Natural killer cell (primary cell): ENCODE data around the gene OR9A2. TPM values are rescaled to one million over a fixed set of nuclear protein-coding genes. Genes with fewer than 3 reads are reported as not detected.

Source experiments
- ATAC-seq, 3 donors: fragments of 150-1000 bp in 2 of 3; fragments of 200-7000 bp in 1 of 3; cut with Tn5 transposase; 1 replicate in 1 of 3; 2 replicates in 2 of 3; pipeline ENCODE4 v1.10.0; 2021; ENCODE audit warnings: mild to moderate bottlenecking in 2 of 3, moderate library complexity in 2 of 3
- DNase-seq, 2 donors: peaks; one replicate each; pipeline versions ENCODE4 v3.0.0 to v3.0.0-alpha.2; 2013 to 2021; ENCODE audit warnings: mixed read lengths in 1 of 2
- H3K27ac ChIP-seq: one replicate; pipeline ENCODE4 v1.5.1; 2013; ENCODE audit warnings: mild to moderate bottlenecking, low read length
- H3K27me3 ChIP-seq: one replicate; pipeline ENCODE4 v1.6.1; 2013; ENCODE audit warnings: low read length; ENCODE audit not compliant: control insufficient read depth, insufficient read depth
- H3K36me3 ChIP-seq: one replicate; pipeline ENCODE4 v1.6.1; 2013; ENCODE audit warnings: low read length; ENCODE audit not compliant: control insufficient read depth, insufficient read depth
- H3K4me1 ChIP-seq: one replicate; pipeline ENCODE4 v1.6.1; 2013; ENCODE audit warnings: low read length; ENCODE audit not compliant: control insufficient read depth, insufficient read depth
- H3K4me3 ChIP-seq: one replicate; pipeline ENCODE4 v1.5.1; 2013; ENCODE audit warnings: low read length
- H3K9me3 ChIP-seq: one replicate; pipeline ENCODE4 v1.6.1; 2013; ENCODE audit warnings: low read length; ENCODE audit not compliant: control insufficient read depth, insufficient read depth
- H3K27ac Mint-ChIP-seq, 2 donors: one replicate each; pipeline ENCODE4 v1.8.0; 2022; ENCODE audit warnings: mild to moderate bottlenecking in 2 of 2, mixed read lengths in 2 of 2, moderate library complexity in 1 of 2
- H3K27me3 Mint-ChIP-seq, 2 donors: one replicate each; pipeline ENCODE4 v1.8.0; 2022; ENCODE audit warnings: low read depth in 2 of 2, mixed read lengths in 2 of 2
- H3K36me3 Mint-ChIP-seq: one replicate; pipeline ENCODE4 v1.8.0; 2022; ENCODE audit warnings: mixed read lengths
- H3K4me1 Mint-ChIP-seq, 2 donors: one replicate each; pipeline ENCODE4 v1.8.0; 2022; ENCODE audit warnings: mixed read lengths in 2 of 2
- H3K4me3 Mint-ChIP-seq: one replicate; pipeline ENCODE4 v1.8.0; 2022; ENCODE audit warnings: mild to moderate bottlenecking, moderate library complexity, mixed read lengths
- H3K9me3 Mint-ChIP-seq, 2 donors: one replicate each; pipeline ENCODE4 v1.8.0; 2022; ENCODE audit warnings: mixed read lengths in 2 of 2
- CTCF ChIP-seq: fragments of 200-600 bp; IDR thresholded peaks from one replicate; pipeline ENCODE4 v1.8.0; 2022; ENCODE audit warnings: antibody characterized with exemption
- WGBS: methylation state at CpG from one replicate; pipeline ENCODE4 v1.1.7; 2013; ENCODE audit warnings: missing lambda C conversion rate; ENCODE audit not compliant: insufficient coverage; 5-methylcytosine and 5-hydroxymethylcytosine counted together
- intact Hi-C: fragments of 100-400 bp; cut with micrococcal nuclease; formaldehyde crosslinking; loops from one replicate; pipeline ENCODE4 v1.14.2; 2022
- total RNA-seq, 4 donors: library from RNA; stranded (reverse); fragments of 120-200 nt in 1 of 4; gene quantifications; one replicate each; pipeline versions ENCODE4 v1.2.3 to v1.2.4, GENCODE V29; 2013 to 2022

Gene OR9A2
- total RNA-seq, 3 donors from 2014 or later (not counting 1 experiment from before 2014, with no cell fraction given), result not detected

- H3K36me3 ChIP-seq, result no peaks in the 10 kb centered on the region
- Mint-ChIP-seq H3K27ac (no peak overlapping the region), H3K4me3 (no peak overlapping the region), H3K36me3 (no peaks in the 10 kb centered on the region), H3K4me1 (no peaks in the 10 kb centered on the region), H3K27me3 (peaks cover 16 to 35% of the 10 kb centered on the region in 2 donors), H3K9me3 (no peaks in the 10 kb centered on the region)
- H3K9me3 ChIP-seq, result no peaks in the 10 kb centered on the region
- no peaks in the 10 kb centered on the region for H3K27me3 ChIP-seq
- DNase-seq, result no peak
- no peak for ATAC-seq
- peaks cover 4% of the 10 kb centered on the region for H3K4me1 ChIP-seq
- intact Hi-C loops, result no loop called here
- H3K27ac ChIP-seq, result no peak overlapping the region
- no peak overlapping the region for H3K4me3 ChIP-seq
- no peak for TF ChIP-seq CTCF
Observed at GRCh38 chr7:143018931-143019330, 8.0 kb downstream of the OR9A2 start.

DNA sequence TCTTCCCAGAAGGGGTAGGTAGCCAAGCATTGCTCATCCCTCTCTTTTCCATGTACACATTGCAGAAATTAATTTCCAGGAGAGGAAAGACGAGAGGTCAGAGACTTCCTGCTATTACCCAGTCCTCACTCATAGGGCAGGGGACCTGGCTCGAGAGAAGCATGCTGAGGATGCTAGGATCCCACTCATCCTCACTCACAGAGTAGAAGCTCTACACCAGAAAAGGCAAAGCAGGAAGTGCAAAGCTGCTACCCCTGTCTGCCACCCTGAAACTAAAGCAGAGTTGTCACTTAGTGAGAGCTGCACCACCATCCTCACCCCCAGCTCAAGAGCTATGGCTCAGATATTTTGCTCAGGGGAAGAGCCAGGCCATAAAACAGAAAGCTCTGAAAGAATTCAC is 9.9 kb downstream of the OR9A2 start:
- peaks cover 4% of the 10 kb centered on the region for H3K4me1 ChIP-seq
- DNase-seq, result no peak
- Mint-ChIP-seq H3K4me3 (no peak overlapping the region), H3K27me3 (peaks cover 21 to 41% of the 10 kb centered on the region in 2 donors), H3K36me3 (no peaks in the 10 kb centered on the region), H3K4me1 (no peaks in the 10 kb centered on the region), H3K9me3 (no peaks in the 10 kb centered on the region), H3K27ac (no peak overlapping the region)
- no peaks in the 10 kb centered on the region for H3K9me3 ChIP-seq
- H3K27me3 ChIP-seq, result no peaks in the 10 kb centered on the region
- WGBS, result 63% methylated on average over 2 of the region's 2 CpGs
- no peak for ATAC-seq
- TF ChIP-seq CTCF, result no peak
- no peak overlapping the region for H3K27ac ChIP-seq
- no peaks in the 10 kb centered on the region for H3K36me3 ChIP-seq
- no peak overlapping the region for H3K4me3 ChIP-seq
- intact Hi-C loops, result no loop called here

GRCh38 chr7:143015926-143016490 is 10.9 kb downstream of the OR9A2 start:
- Histone ChIP-seq H3K27me3 (no peaks in the 10 kb centered on the region), H3K4me3 (no peak overlapping the region), H3K9me3 (no peaks in the 10 kb centered on the region), H3K4me1 (peaks cover 4% of the 10 kb centered on the region), H3K27ac (no peak overlapping the region), H3K36me3 (no peaks in the 10 kb centered on the region)
- intact Hi-C loops, result no loop called here
- H3K4me1 Mint-ChIP-seq, result no peaks in the 10 kb centered on the region
- no peak overlapping the region for H3K27ac Mint-ChIP-seq
- WGBS, result 88% methylated on average over 3 of the region's 3 CpGs
- H3K36me3 Mint-ChIP-seq, result no peaks in the 10 kb centered on the region
- H3K27me3 Mint-ChIP-seq, result peaks cover 19 to 41% of the 10 kb centered on the region in 2 donors
- ATAC-seq (no peak), DNase-seq (no peak)
- no peak overlapping the region for H3K4me3 Mint-ChIP-seq
- no peak for TF ChIP-seq CTCF
- no peaks in the 10 kb centered on the region for H3K9me3 Mint-ChIP-seq

DNA sequence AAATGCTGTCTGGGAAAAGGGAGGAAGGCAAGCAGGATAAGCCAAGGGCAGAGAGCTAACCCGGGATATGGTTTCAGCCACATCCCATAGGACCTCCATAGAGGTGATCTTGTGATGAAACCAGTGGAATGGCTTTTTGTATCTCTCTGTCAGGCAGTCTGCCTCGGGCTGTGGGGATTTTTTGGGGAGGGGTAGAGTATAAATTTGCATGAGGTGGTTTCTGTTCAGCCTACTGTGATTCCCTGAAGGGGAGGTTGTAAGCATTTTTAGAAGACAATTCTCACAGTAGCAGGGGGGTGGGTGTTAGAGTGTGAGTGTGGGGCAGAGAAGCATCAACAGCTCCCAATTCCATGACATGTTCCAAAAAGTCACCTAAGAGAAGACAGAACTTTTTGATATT is 11.8 kb downstream of the OR9A2 start:
- H3K4me1 ChIP-seq, result peaks cover 4% of the 10 kb centered on the region
- H3K36me3 ChIP-seq, result no peaks in the 10 kb centered on the region
- H3K27me3 ChIP-seq, result no peaks in the 10 kb centered on the region
- DNase-seq (no peak), ATAC-seq (no peak)
- H3K9me3 ChIP-seq, result no peaks in the 10 kb centered on the region
- peak overlapping the region; percentile 46 for H3K27ac ChIP-seq
- Mint-ChIP-seq H3K4me1 (no peaks in the 10 kb centered on the region), H3K27me3 (peaks cover 21 to 41% of the 10 kb centered on the region in 2 donors), H3K36me3 (no peaks in the 10 kb centered on the region), H3K4me3 (no peak overlapping the region), H3K9me3 (no peaks in the 10 kb centered on the region), H3K27ac (no peak overlapping the region)
- no peak overlapping the region for H3K4me3 ChIP-seq
- 60% methylated on average over 2 of the region's 2 CpGs for WGBS
- no peak for TF ChIP-seq CTCF
- intact Hi-C loops, result no loop called here
